MCF 10A (cell line): Measurements from ENCODE around the gene NFASC. TPM values are rescaled to one million over a fixed set of nuclear protein-coding genes. Genes with fewer than 3 reads are reported as not detected.

Experiments used
- BruUV-seq: library from RNA; stranded (reverse); fragments of 400-500 nt; replicated peaks from 2 replicates; lab custom pipeline; 2021; lab: Mats Ljungman, UMichigan
- CTCF ChIA-PET: fragments of 300-600 bp; sonication (Branson Sonifier 250); formaldehyde crosslinking; extraction: SDS; loops from one replicate; lab custom pipeline; 2021; ENCODE audit warnings: antibody characterized with exemption, inconsistent platforms; lab: Yijun Ruan, JAX
- POLR2A ChIA-PET: fragments of 300-600, 350-650 bp; sonication (Branson Sonifier 250); formaldehyde crosslinking; extraction: SDS; loops from one replicate; lab custom pipeline; 2020; ENCODE audit warnings: antibody characterized with exemption, inconsistent platforms; lab: Yijun Ruan, JAX
- DNase-seq: peaks from one replicate; pipeline ENCODE4 v3.0.0-alpha.2; 2018; ENCODE audit not compliant: unreplicated experiment
- H3K27ac Mint-ChIP-seq: one replicate; pipeline ENCODE4 v1.8.0; 2022; ENCODE audit warnings: mild to moderate bottlenecking, low read depth, mixed read lengths; ENCODE audit not compliant: unreplicated experiment
- H3K27me3 Mint-ChIP-seq: one replicate; pipeline ENCODE4 v1.8.0; 2022; ENCODE audit warnings: mixed read lengths; ENCODE audit not compliant: insufficient read depth, unreplicated experiment
- H3K36me3 Mint-ChIP-seq: one replicate; pipeline ENCODE4 v1.8.0; 2022; ENCODE audit warnings: mild to moderate bottlenecking, moderate library complexity, mixed read lengths; ENCODE audit not compliant: insufficient read depth, unreplicated experiment
- H3K4me1 Mint-ChIP-seq: one replicate; pipeline ENCODE4 v1.8.0; 2022; ENCODE audit warnings: mixed read lengths; ENCODE audit not compliant: insufficient read depth, unreplicated experiment
- H3K4me3 Mint-ChIP-seq: one replicate; pipeline ENCODE4 v1.8.0; 2022; ENCODE audit warnings: mild to moderate bottlenecking, moderate library complexity, mixed read lengths; ENCODE audit not compliant: unreplicated experiment
- H3K9me3 Mint-ChIP-seq: one replicate; pipeline ENCODE4 v1.8.0; 2022; ENCODE audit warnings: mixed read lengths; ENCODE audit not compliant: unreplicated experiment
- intact Hi-C: fragments of 100-400 bp; cut with micrococcal nuclease; formaldehyde crosslinking; loops from 2 replicates; pipeline ENCODE4 v1.14.1; 2022
- total RNA-seq: library from RNA; stranded (reverse); gene quantifications from 2 replicates; pipeline ENCODE4 v1.2.3, GENCODE V29; 2022
- TF ChIP-seq, protein P1 (sequence below): fragments of 200-600 bp; IDR thresholded peaks from one replicate; pipeline ENCODE4 v1.8.0; 2022; ENCODE audit warnings: antibody characterized with exemption, mild to moderate bottlenecking; ENCODE audit not compliant: unreplicated experiment

NFASC gene
- total RNA-seq, 1 experiment from 2014 or later: 0.98 TPM

DNA sequence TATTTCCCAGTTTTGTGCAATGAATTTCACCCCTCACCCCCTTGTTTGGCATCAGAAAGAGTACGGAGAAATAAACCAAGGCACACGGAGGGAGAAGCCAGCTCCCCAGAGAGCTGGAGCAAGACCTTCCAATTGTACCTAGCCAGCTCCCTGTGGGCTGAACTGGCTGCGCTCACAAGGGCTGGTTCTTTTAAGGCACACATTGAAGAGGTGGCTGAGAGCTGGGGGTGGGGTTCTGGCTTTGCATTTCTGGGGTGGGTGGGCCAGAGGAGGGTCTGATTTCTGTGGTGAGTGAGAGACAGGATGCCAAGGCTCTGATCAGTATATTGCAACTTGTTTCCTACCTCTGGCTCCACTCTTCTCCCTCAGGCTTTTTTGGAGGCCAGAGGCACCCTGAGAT is 39.5 kb upstream of the NFASC start:
- no TSS peak for BruUV-seq
- H3K9me3 Mint-ChIP-seq: no peaks in the 10 kb centered on the region
- H3K4me3 Mint-ChIP-seq: no peak overlapping the region
- CTCF ChIA-PET: interaction anchor here (0.6 to 5.2 kb wide), 11 partner anchors 9 to 311 kb away, joined by 3 to 57 read pairs (median 4); no protein-coding TSS in a partner anchor
- intact Hi-C loops: no loop called here
- H3K27ac Mint-ChIP-seq: no peak overlapping the region
- peaks cover 87% of the 10 kb centered on the region for H3K27me3 Mint-ChIP-seq
- H3K36me3 Mint-ChIP-seq: no peaks in the 10 kb centered on the region
- TF ChIP-seq, protein P1, sequence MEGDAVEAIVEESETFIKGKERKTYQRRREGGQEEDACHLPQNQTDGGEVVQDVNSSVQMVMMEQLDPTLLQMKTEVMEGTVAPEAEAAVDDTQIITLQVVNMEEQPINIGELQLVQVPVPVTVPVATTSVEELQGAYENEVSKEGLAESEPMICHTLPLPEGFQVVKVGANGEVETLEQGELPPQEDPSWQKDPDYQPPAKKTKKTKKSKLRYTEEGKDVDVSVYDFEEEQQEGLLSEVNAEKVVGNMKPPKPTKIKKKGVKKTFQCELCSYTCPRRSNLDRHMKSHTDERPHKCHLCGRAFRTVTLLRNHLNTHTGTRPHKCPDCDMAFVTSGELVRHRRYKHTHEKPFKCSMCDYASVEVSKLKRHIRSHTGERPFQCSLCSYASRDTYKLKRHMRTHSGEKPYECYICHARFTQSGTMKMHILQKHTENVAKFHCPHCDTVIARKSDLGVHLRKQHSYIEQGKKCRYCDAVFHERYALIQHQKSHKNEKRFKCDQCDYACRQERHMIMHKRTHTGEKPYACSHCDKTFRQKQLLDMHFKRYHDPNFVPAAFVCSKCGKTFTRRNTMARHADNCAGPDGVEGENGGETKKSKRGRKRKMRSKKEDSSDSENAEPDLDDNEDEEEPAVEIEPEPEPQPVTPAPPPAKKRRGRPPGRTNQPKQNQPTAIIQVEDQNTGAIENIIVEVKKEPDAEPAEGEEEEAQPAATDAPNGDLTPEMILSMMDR: no peak
- POLR2A ChIA-PET: interaction anchor here (0.6 kb wide), 1 partner anchor 243 kb away, joined by 3 read pairs; no protein-coding TSS in a partner anchor
- H3K4me1 Mint-ChIP-seq: no peaks in the 10 kb centered on the region
- no peak for DNase-seq

DNA sequence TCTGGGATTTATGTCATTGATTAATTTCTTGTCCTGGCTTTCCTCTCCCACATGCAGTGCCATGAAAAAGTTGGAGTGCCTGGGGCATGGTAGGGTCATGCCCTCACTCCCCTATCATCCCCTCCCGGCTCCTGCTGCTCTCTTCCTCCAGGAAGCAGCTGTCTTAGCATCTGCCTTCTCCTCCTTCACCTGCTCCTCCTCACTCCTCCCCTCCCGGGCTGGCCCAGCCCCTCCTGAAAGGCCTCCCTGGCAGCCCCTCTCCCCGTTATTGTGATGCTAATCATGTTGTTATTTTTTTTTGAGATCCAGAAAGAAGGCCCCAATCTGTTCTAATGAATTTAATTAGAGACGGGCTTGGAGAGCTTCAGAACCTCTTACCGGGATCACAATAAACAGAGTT is 36.3 kb upstream of the NFASC start:
- H3K9me3 Mint-ChIP-seq: no peaks in the 10 kb centered on the region
- no peak overlapping the region for H3K4me3 Mint-ChIP-seq
- TF ChIP-seq, protein P1: no peak
- H3K27me3 Mint-ChIP-seq: peaks cover 75% of the 10 kb centered on the region
- ChIA-PET POLR2A (no interaction called here), CTCF (interaction anchor here (0.6 kb wide), 1 partner anchor 14 kb away, joined by 3 read pairs; no protein-coding TSS in a partner anchor)
- no peak overlapping the region for H3K27ac Mint-ChIP-seq
- H3K4me1 Mint-ChIP-seq: no peaks in the 10 kb centered on the region
- BruUV-seq: no TSS peak
- no peaks in the 10 kb centered on the region for H3K36me3 Mint-ChIP-seq
- DNase-seq: no peak
- intact Hi-C loops: no loop called here

DNA sequence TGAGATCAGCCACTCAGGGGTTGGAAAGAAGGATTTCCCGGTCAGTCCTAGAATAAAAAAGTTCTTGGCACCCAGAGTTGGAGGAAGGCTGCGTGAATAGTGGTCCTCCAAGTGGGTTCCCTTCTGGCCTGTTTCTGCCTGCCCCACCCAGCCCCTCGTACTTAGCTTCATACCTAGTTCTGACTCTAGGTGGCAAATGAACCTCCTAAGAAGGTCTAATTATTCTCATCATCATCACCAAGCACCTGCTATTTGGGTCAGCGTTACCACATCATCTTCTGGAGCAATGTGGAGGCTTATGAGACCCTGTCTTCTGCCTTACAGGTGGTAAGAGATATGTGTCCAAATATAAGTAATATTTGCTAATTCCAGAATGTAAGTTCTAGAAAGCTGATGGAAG is 35.9 kb upstream of the NFASC start:
- POLR2A ChIA-PET: no interaction called here
- Mint-ChIP-seq H3K36me3 (no peaks in the 10 kb centered on the region), H3K9me3 (no peaks in the 10 kb centered on the region), H3K27ac (no peak overlapping the region), H3K27me3 (peaks cover 71% of the 10 kb centered on the region), H3K4me3 (no peak overlapping the region), H3K4me1 (no peaks in the 10 kb centered on the region)
- TF ChIP-seq, protein P1: no peak
- intact Hi-C loops: no loop called here
- CTCF ChIA-PET: interaction anchor here (0.6 kb wide), 1 partner anchor 14 kb away, joined by 3 read pairs; no protein-coding TSS in a partner anchor
- no peak for DNase-seq
- BruUV-seq: no TSS peak

DNA sequence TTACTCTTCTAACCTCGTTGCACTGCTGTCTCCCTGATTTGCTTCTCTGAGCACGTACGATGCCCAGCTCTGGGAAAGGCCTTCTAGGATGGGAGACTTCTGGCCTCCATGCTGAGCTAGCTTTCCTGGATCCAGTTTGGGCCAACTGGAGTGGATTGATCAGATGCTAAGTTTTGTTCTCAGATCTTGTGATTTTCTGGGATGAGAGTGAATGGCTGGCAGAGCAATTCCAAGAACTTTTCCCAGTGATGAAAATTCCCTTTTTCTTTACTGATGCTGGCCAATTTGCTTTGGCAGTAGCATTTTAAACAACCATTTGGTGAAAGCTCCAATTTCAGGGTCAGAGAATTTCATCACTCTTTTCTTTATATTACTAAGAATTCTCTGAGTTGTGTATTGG is 34.9 kb upstream of the NFASC start:
- no peaks in the 10 kb centered on the region for H3K4me1 Mint-ChIP-seq
- H3K27ac Mint-ChIP-seq: no peak overlapping the region
- H3K27me3 Mint-ChIP-seq: peaks cover 61% of the 10 kb centered on the region
- intact Hi-C loops: no loop called here
- TF ChIP-seq, protein P1: no peak
- BruUV-seq: no TSS peak
- H3K36me3 Mint-ChIP-seq: no peaks in the 10 kb centered on the region
- ChIA-PET CTCF (interaction anchor here (0.6 to 1.4 kb wide), 5 partner anchors 8 to 270 kb away, joined by 3 to 5 read pairs (median 3); no protein-coding TSS in a partner anchor), POLR2A (no interaction called here)
- no peaks in the 10 kb centered on the region for H3K9me3 Mint-ChIP-seq
- H3K4me3 Mint-ChIP-seq: no peak overlapping the region
- DNase-seq: no peak
